Stimulated activated naive CD8-positive, alpha-beta T cell treated with anti-CD3 and anti-CD28 coated beads, Interleukin-15, Interleukin-2, amounts not matched to agents 100 U/mL and 50 U/mL, for 24 hours (primary cell): ENCODE data around the gene GAB3.

Source experiments
- ATAC-seq: fragments of 150-1000 bp; cut with Tn5 transposase; one replicate; pipeline ENCODE4 v1.10.0; 2021
- DNase-seq: peaks from one replicate; pipeline ENCODE4 v3.0.0; 2021

GAB3 gene

GRCh38 chrX:154750301-154751202 lies at the start of gene GAB3:
Gene GAB3 (minus strand): TSS chrX:154751077. CDS start chrX:154751025, 52 bp downstream.
- ATAC-seq = peak; percentile 66
- DNase-seq = peak; percentile 51

GRCh38 chrX:154799556-154800348 lies 48.9 kb upstream of the GAB3 start:
- ATAC-seq = peak; percentile 12
- no peak for DNase-seq

GRCh38 chrX:154797006-154797405 lies 46.1 kb upstream of the GAB3 start:
- DNase-seq (no peak), ATAC-seq (no peak)

- ATAC-seq (no peak), DNase-seq (no peak)
Observed at GRCh38 chrX:154795016-154795415, 44.1 kb upstream of the GAB3 start.

- no peak for DNase-seq
- no peak for ATAC-seq
Observed at GRCh38 chrX:154793084-154793795, 42.4 kb upstream of the GAB3 start.

GRCh38 chrX:154791939-154792338 lies 41.1 kb upstream of the GAB3 start:
- ATAC-seq = peak; percentile 76
- DNase-seq = peak; percentile 48

- DNase-seq = no peak
Observed at GRCh38 chrX:154791467-154791866, 40.6 kb upstream of the GAB3 start.

GRCh38 chrX:154785716-154786115 lies 34.8 kb upstream of the GAB3 start:
- ATAC-seq = no peak

More at GRCh38 chrX:154791467-154791866, 40.6 kb upstream of the GAB3 start:
- no peak for ATAC-seq

GRCh38 chrX:154784149-154784995 lies 33.5 kb upstream of the GAB3 start:
- no peak for DNase-seq
- ATAC-seq = no peak

More at GRCh38 chrX:154785716-154786115, 34.8 kb upstream of the GAB3 start:
- DNase-seq = no peak

GRCh38 chrX:154780968-154781367 lies 30.1 kb upstream of the GAB3 start:
- DNase-seq (no peak), ATAC-seq (no peak)

GRCh38 chrX:154779261-154779660 lies 28.4 kb upstream of the GAB3 start:
- no peak for ATAC-seq
- DNase-seq = no peak

GRCh38 chrX:154776753-154777152 lies 25.9 kb upstream of the GAB3 start:
- ATAC-seq (no peak), DNase-seq (no peak)

GRCh38 chrX:154775419-154776349 lies 24.8 kb upstream of the GAB3 start:
- peak; percentile 22 for DNase-seq
- ATAC-seq = peak; percentile 79

- DNase-seq (no peak), ATAC-seq (no peak)
Observed at GRCh38 chrX:154774622-154775021, 23.7 kb upstream of the GAB3 start.

- DNase-seq = peak; percentile 95
- ATAC-seq = peak; percentile 93
Observed at GRCh38 chrX:154762537-154763296, 11.8 kb upstream of the GAB3 start, which contains the start of gene DKC1. Gene DKC1 (plus strand): TSS chrX:154762864. CDS start chrX:154762966, 102 bp downstream.

GRCh38 chrX:154761977-154762536 lies 11.2 kb upstream of the GAB3 start:
- DNase-seq (no peak), ATAC-seq (no peak)

GRCh38 chrX:154758696-154759095 lies 7.8 kb upstream of the GAB3 start:
- no peak for ATAC-seq
- no peak for DNase-seq

GRCh38 chrX:154751669-154752271 lies 893 bp upstream of the GAB3 start:
- no peak for DNase-seq

More at GRCh38 chrX:154751669-154752271, 893 bp upstream of the GAB3 start:
- ATAC-seq = no peak
